ENCODE results near the gene ZNF705A.
A peak's percentile ranks its signal among the peaks of the same experiment; 100 is the strongest.
"Not testable (repeated sequence)": the region's sequence is repeated elsewhere in the genome, so short reads cannot be mapped to it uniquely, and the experiment has no call there.

Gene ZNF705A

GRCh38 chr12:8184206-8184605 is 27.4 kb downstream of the ZNF705A start:
- DNase-seq (ENCODE audit: low read depth): not testable (repeated sequence)

DNA sequence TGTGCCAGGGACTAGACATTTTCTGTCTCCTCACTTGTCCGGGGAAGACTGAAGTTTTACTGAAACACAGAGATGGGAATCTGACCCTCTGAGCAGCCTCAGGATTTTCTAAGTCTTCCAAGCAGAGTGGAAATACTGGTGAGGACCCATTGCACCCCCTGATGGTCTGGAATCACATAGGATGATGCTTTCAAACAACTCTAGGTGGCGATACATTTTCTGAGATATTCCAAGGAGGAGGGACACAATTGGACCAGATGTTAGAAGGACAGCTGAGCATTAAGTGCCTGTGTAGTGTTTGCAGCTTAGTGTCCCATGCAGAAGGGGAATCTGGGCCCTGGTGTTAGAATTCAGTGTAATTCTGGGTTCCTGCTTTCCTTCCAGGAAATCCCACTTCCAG is 31.3 kb downstream of the ZNF705A start:
- DNase-seq (ENCODE audit: low read depth): not testable (repeated sequence)

DNA sequence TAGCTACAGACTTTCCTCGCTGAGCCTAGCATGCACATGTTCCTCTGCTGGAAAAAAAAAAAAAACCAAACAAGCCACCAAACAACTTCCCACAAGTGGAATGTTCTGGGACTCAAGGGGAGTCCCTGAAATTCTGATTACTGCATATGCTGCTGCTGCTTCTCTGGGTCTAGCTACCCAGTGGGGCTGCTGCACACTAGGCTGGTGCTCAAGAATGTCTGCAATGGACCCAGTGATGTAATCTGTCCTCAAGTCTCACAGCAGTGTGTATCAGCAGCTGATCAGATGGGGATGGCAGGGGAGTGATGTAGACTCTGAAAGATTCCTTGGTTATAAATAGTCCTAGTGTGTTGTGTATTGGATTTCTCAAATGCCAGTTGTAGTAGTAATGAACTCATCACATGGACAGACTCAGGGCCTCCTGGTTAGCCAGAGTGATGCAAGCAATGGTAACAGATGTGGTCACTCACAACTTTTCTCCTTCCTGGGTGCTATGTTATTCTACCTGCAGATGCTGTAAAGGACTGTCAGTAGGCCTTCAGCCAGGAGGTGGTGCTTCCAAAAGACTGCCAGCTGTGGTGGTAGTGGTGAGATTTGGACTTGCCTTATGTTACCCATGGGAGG is 41.0 kb downstream of the ZNF705A start:
- DNase-seq (ENCODE audit: low read depth): peak; percentile 50

GRCh38 chr12:8218711-8219382 is 62.0 kb downstream of the ZNF705A start:
- not testable (repeated sequence) for DNase-seq (ENCODE audit: low read depth)

DNA sequence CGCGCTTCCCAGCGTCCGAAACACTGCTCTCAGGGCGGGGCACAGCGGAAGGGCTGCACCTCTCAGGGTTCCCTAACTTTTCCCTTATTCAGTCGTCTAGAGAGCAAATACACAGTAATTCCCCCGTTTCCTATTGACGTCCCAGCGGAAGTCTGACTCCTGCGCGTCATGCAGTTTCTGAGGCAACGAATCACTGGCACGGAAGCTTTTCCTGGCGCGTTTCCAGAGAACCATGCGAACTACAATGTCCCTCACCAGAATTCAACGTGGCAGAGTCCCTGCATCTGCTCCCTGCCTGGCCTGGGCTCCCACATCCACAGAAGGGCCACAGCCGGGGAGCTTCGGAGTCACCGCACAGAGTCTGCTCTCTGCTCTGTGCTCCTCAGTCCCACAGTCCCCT is 64.6 kb downstream of the ZNF705A start:
- DNase-seq (ENCODE audit: low read depth): not testable (repeated sequence)

DNA sequence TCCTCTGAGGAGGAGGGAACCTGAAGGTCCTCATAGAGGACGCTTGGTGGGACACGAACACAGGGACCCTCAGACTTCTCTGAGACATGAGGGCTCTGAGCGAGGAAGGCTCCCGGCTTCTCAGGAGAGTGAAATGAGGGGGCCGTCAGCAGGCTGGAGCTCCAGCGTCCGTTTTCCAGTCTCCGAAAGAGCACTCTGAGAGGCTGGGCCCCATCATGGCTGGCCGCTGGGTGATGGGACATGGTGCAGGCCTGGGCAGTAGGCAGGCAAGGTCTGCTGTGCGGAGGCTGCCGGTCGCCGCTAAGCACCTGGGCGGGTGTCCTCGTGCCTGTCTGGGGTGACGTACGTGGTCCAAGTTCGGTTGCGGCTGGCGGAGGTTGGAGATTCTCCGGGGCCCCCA is 65.0 kb downstream of the ZNF705A start:
- DNase-seq (ENCODE audit: low read depth): not testable (repeated sequence)

DNA sequence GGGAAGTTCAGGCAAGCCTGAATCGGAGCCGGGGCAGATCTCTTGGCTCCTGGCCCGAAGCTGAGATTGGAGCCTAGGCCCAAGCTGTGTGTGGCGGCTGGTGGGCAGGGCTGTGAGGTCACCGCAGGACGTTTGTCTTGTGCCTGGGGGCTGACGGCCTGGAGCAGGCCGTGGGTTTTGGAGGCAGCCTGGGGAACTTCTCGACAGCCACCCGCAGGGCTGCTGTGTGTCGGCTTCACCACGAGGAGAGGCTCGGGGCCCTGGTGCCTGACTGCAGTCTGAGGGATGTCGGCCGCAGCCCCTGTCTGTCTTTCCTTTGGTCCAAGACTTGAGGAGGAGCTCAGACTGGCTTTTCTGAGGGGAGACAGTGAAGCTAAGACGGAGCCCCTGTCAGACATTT is 65.5 kb downstream of the ZNF705A start:
- DNase-seq (ENCODE audit: low read depth): not testable (repeated sequence)

DNA sequence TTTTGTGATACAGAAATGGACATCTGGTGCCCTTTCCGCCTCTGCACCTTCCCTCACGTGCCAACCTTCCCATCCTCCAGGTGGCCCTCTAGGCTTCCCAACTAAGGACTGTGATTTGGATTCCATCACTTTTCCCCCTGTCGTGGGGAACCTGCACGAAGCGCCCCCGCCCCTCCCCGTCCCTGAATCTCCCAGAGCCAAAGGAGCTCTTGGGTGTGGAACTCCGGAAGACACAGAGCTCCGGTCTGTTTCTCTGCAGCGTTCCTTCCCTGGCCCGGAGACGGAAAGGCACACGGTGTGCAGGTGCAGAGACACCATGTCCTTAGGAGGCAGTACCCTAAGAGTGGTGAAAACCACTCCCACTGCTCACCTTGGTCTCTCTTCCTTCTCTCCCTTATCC is 66.8 kb downstream of the ZNF705A start:
- DNase-seq (ENCODE audit: low read depth): not testable (repeated sequence)

DNA sequence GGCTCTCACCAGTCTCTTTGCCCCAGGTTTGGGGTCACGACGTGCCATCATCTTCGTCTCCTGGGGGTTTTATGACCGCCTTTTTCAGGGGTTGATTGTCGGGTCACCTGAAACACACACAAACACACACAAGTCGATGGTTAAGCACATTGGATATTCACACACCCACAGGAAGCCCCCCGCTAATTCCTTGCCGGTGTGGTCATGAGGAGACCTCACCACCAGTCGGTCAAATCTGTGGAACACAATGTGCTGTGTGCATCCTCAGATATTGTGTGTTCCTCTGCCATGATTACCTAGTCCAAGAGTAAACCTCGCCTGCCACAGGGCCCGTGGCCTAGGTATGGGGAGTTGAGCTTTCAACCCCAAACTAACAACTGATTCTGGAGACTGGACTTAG is 68.0 kb downstream of the ZNF705A start:
- not testable (repeated sequence) for DNase-seq (ENCODE audit: low read depth)

DNA sequence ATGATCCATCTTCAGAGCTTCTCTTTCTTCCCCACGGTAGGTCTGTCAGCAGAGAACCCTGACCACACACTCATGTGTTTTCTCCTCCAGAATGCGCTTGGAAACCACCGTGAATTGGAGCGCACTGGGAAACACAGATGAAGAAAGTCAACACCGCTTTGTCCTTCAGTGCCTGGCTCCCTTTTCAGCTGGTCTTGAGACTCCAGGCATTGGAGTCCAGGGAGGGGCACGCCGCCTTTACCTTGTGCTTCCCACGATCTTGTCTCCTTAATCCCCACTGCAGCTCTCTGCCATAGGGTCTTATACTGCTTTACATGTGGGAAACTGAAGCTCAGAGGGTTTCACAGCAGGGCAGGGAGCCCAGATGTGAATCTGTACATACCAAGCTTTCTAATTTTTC is 69.5 kb downstream of the ZNF705A start:
- DNase-seq (ENCODE audit: low read depth): no peak

DNA sequence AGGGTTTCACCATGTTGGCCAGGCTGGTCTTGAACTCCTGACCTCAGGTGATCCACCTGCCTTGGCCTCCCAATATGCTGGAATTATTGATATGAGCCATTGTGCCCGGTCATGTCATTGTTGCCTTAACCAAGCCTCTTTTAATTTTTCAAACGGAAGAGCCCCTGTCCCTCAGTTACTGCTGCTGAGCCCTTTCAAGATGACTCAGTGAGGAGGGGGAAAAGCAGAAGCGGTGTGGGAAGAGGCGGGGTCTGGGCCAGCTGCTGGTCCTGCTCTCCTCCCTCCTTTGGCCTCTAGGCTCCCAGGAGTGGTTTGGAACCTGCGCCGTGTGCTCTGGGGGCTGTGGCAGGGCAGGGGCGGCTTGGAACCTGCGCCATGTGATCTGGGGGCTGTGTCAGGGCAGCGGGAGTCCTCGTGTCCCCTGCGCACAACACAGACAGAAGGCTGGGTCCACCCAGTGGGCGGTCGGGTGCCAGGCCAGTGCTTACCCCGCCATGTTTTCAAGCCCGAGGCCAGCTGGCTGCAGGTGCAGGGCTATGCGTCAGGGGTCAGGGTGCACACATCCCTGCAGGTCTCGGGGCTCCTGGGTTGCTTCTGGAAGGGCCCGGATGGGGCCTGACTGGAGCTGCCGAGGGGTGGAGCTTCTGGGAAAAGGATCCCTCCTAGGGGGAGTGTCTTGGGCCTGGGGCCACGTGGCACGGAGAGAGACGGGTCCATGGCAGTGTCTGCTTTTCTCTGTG is 70.3 kb downstream of the ZNF705A start, which contains the start of gene FAM90A1:
Gene FAM90A1 (minus strand): TSS at position 627 of the 740 bp plus-strand sequence. CDS start 2,786 bp downstream, outside the sequence.
- DNase-seq (ENCODE audit: low read depth): not testable (repeated sequence)

GRCh38 chr12:8227732-8228077 is 70.9 kb downstream of the ZNF705A start:
- not testable (repeated sequence) for DNase-seq (ENCODE audit: low read depth)

DNA sequence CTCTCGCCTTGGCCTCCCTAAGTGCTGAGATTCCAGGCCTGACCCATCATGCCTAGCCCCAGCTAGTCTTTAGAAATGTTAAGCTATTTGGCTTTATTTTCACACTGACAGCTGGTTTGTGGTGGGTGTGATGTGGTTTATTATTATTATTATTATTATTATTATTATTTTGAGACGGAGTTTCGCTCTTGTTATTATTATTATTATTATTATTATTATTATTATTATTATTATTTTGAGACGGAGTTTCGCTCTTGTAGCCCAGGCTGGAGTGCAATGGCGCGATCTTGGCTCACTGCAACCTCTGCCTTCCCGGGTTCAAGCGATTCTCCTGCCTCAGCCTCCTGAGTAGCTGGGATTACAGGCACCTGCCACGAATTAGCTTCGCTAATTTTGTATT is 71.8 kb downstream of the ZNF705A start:
- not testable (repeated sequence) for DNase-seq (ENCODE audit: low read depth)

DNA sequence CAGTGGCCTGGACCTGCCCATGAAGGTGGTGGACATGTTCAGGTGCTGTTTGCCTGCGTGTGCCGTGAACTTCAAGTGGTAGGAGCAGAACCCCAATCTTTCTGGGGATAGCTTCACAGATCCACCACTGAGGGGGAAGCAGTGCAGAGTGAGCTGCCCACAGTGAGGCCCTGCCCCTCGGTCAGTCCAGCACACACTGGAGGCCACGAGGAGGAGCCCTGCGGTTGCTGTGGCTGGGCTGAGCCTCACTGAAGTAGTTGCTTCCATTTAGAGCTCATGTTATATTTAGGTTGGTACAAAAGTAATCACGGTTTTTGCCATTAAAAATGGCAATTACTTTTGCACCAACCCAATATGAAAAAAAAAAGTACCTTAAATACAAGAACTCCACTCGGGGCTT is 72.7 kb downstream of the ZNF705A start:
- not testable (repeated sequence) for DNase-seq (ENCODE audit: low read depth)
